Common myeloid progenitor, CD34-positive (primary cell): ENCODE data around the gene RHBDF1. TPM values are rescaled to one million over a fixed set of nuclear protein-coding genes. Genes with fewer than 3 reads are reported as not detected.
A peak's percentile ranks its signal among the peaks of the same experiment; 100 is the strongest.

Experiments used
- CTCF ChIA-PET: fragments of 350-600 bp; sonication (Branson Sonifier 250); formaldehyde crosslinking; loops from one replicate; lab custom pipeline; 2021; ENCODE audit warnings: antibody characterized with exemption; lab: Charles Lee
- POLR2A ChIA-PET: fragments of 350-600 bp; sonication (Branson Sonifier 250); formaldehyde crosslinking; loops from one replicate; lab custom pipeline; 2021; ENCODE audit warnings: antibody characterized with exemption; lab: Charles Lee
- DNase-seq, 3 donors: peaks; one replicate each; pipeline versions ENCODE4 v3.0.0 to v3.0.0-alpha.2; 2013
- H3K27ac ChIP-seq, 2 experiments: 1 replicate in 1 of 2; 2 replicates in 1 of 2; pipeline ENCODE4 v1.7.0; 2013; ENCODE audit warnings: inconsistent platforms in 2 of 2, low read length in 2 of 2, mild to moderate bottlenecking in 2 of 2, low read depth in 1 of 2, moderate library complexity in 1 of 2; ENCODE audit not compliant: severe bottlenecking in 2 of 2, insufficient read depth in 1 of 2, poor library complexity in 1 of 2
- H3K27me3 ChIP-seq, 5 experiments: replicated peaks in 2 of 5; 1 replicate in 3 of 5; 2 replicates in 2 of 5; pipeline versions ENCODE4 v1.6.1 to v1.7.0; 2013; ENCODE audit warnings: low read length in 4 of 5, mild to moderate bottlenecking in 2 of 5, moderate library complexity in 2 of 5, inconsistent platforms in 1 of 5; ENCODE audit not compliant: insufficient read depth in 5 of 5, control insufficient read depth in 4 of 5
- H3K36me3 ChIP-seq, 4 experiments: 1 replicate in 2 of 4; 2 replicates in 2 of 4; pipeline versions ENCODE4 v1.6.1 to v1.7.0; 2013; ENCODE audit warnings: low read length in 3 of 4, control low read depth in 1 of 4, mild to moderate bottlenecking in 1 of 4; ENCODE audit not compliant: control insufficient read depth in 4 of 4, insufficient read depth in 4 of 4
- H3K4me1 ChIP-seq, 4 experiments: 1 replicate in 3 of 4; 2 replicates in 1 of 4; pipeline versions ENCODE4 v1.6.1 to v1.7.1; 2013; ENCODE audit warnings: low read length in 3 of 4, mild to moderate bottlenecking in 3 of 4, control low read depth in 1 of 4, inconsistent platforms in 1 of 4, moderate library complexity in 1 of 4; ENCODE audit not compliant: control insufficient read depth in 4 of 4, insufficient read depth in 4 of 4; ENCODE audit errors: control extremely low read depth in 1 of 4
- H3K4me3 ChIP-seq, 7 experiments: 1 replicate in 4 of 7; 2 replicates in 3 of 7; pipeline versions ENCODE4 v1.5.1 to v1.7.0; 2013; ENCODE audit warnings: mild to moderate bottlenecking in 7 of 7, low read length in 6 of 7, moderate library complexity in 6 of 7, inconsistent platforms in 2 of 7, low read depth in 2 of 7, control low read depth in 1 of 7; ENCODE audit not compliant: insufficient read depth in 4 of 7, control insufficient read depth in 1 of 7; ENCODE audit errors: extremely low read depth in 1 of 7
- H3K9me3 ChIP-seq, 5 experiments: 1 replicate in 4 of 5; 2 replicates in 1 of 5; pipeline versions ENCODE4 v1.6.1 to v1.7.1; 2013; ENCODE audit warnings: low read length in 4 of 5, mild to moderate bottlenecking in 2 of 5, inconsistent platforms in 1 of 5, low read depth in 1 of 5, moderate library complexity in 1 of 5; ENCODE audit not compliant: control insufficient read depth in 4 of 5, insufficient read depth in 2 of 5; ENCODE audit errors: control extremely low read depth in 1 of 5
- WGBS: methylation state at CpG from one replicate; pipeline ENCODE4 v1.1.5; 2013; ENCODE audit not compliant: insufficient coverage; 5-methylcytosine and 5-hydroxymethylcytosine counted together
- polyA plus RNA-seq: library from polyadenylated mRNA; unstranded; fragments of 120-200 nt; gene quantifications from one replicate; pipeline ENCODE4 v1.2.1, GENCODE V29; 2013

RHBDF1 gene, protein sequence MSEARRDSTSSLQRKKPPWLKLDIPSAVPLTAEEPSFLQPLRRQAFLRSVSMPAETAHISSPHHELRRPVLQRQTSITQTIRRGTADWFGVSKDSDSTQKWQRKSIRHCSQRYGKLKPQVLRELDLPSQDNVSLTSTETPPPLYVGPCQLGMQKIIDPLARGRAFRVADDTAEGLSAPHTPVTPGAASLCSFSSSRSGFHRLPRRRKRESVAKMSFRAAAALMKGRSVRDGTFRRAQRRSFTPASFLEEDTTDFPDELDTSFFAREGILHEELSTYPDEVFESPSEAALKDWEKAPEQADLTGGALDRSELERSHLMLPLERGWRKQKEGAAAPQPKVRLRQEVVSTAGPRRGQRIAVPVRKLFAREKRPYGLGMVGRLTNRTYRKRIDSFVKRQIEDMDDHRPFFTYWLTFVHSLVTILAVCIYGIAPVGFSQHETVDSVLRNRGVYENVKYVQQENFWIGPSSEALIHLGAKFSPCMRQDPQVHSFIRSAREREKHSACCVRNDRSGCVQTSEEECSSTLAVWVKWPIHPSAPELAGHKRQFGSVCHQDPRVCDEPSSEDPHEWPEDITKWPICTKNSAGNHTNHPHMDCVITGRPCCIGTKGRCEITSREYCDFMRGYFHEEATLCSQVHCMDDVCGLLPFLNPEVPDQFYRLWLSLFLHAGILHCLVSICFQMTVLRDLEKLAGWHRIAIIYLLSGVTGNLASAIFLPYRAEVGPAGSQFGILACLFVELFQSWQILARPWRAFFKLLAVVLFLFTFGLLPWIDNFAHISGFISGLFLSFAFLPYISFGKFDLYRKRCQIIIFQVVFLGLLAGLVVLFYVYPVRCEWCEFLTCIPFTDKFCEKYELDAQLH
- 6.1 TPM for polyA plus RNA-seq

DNA sequence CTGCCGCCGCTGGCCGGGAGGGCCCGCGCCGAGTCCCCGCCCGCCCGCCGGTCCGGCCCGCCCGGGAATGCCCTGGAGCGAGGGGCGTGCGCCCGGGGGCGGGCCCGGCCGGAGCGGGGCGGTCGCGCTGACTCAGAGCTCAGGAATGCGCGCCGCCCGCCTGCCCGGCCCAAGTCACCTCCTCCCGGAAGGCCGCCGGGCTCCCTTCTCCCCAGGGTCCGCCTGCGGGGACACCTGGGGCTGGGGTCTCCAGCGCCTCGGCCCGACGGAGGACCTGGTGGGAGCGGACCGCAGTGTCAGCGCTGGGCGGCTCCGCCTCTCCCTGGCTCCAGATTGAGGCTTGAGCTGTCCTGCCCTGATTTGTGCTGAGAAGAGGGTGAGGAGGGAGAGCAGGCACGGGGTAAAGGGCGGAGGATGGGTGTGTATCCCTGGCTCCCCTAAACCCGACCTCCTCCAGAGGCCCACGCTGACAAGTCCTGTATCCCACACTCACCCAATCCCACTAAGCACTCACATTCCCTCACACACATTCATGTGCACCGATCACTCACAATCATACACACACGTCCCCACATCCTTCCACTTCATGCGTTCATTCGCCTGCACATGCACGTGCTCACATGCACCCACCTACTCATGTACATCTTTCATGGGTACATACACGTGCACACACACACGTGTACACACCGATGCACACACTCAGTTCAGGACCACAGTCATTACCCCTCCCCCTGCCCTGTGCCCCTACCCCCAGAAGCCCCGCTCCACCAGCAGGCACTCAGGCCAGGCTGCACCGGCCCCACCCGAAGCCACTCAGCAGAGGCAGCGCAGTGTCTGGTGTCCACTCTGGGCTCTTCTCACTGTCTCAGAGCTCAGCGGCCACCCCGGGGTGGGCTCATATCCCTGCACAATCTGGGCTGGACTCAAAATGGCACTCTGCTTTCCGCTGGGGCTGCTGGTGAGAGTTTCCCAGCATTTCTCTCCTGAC lies at the start of gene RHBDF1:
Gene RHBDF1 (minus strand): TSS at position 71 of the 988 bp plus-strand sequence. CDS start 7,616 bp downstream, outside the sequence.
- Histone ChIP-seq H3K27ac (no peak within 1 kb of the TSS), H3K27me3 (peaks cover 0 to 22% (median 2%) of the 10 kb centered on the region in 5 experiments), H3K36me3 (no peaks in the 10 kb centered on the region), H3K4me3 (peak within 1 kb of the TSS in 6 of 7 experiments; percentile 42 to 66 (median 57)), H3K4me1 (peaks cover 3 to 57% (median 51%) of the 10 kb centered on the region in 4 experiments), H3K9me3 (no peaks in the 10 kb centered on the region)
- WGBS = 28% methylated on average over 34 of the region's 62 CpGs
- ChIA-PET CTCF (interaction anchor here (0.8 to 19.8 kb wide), 4 partner anchors 9 to 32 kb away, joined by 4 to 643 read pairs (median 36); no protein-coding TSS in a partner anchor), POLR2A (interaction anchor here (1.6 kb wide), 1 partner anchor 13 kb away, joined by 3 read pairs; no protein-coding TSS in a partner anchor)
- peak in 1 of 3 donors; percentile 30 for DNase-seq

DNA sequence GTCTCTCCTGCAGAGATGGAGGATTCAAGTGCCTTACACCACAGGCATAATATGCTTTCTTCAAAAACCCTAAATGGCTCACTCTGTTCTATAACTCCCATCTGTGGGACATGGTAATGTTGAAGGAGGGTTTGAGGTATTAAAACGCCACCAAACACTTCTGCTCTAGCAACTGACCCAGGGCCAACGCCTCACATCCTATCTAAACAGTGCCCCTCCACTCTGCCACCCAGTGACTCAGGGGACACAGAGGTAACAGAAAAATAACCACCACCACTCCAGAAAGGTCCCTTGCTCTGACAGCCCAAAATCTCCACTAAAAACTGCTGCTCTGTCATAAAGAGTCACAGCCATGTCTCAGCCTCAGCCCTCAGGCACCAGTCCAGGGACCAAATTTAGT lies 48.3 kb upstream of the RHBDF1 start:
- WGBS = 100% methylated on average over 1 of the region's 2 CpGs
- peaks cover 0 to 33% (median 14%) of the 10 kb centered on the region in 4 experiments for H3K36me3 ChIP-seq
- no peak for DNase-seq
- peaks cover 0 to 4% (median 0%) of the 10 kb centered on the region in 4 experiments for H3K4me1 ChIP-seq
- H3K27me3 ChIP-seq = no peaks in the 10 kb centered on the region
- peak overlapping the region in 1 of 2 experiments; percentile 31 for H3K27ac ChIP-seq
- ChIA-PET POLR2A (interaction anchor here (0.6 kb wide), 1 partner anchor 15 kb away, joined by 3 read pairs; no protein-coding TSS in a partner anchor), CTCF (no interaction called here)
- no peak overlapping the region for H3K4me3 ChIP-seq
- H3K9me3 ChIP-seq = no peaks in the 10 kb centered on the region

DNA sequence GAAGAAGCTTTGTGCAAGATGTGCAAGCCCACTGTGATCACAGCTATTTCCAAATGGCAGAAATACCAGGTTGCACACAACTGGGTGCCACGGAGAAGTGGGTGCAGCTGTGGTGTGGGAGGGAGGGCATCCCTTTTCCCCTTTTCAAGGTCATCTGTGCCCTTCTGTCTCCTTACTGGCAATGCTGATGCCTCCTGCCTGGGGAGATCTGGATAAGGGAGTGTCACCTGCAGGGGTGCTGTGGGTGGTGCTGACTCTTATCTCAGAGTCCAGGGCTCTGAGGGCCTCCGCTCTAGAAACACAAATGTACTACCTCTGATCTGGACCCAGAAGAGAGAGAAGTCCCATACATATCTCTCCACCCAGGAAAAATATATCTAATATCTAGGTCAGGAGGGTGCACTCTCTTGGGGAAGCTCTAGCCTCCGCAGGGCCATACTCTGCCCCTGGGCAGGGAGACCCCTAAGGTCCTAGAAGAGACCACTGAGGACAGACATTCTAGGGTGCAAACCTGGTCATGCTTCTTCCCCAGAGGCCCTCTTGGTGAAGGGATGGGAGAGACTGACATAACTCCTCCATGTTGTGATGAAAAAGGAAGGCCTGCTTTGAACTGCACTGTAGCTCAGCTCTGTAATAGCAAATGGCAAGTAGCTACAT lies 47.5 kb upstream of the RHBDF1 start:
- 84% methylated on average over 2 of the region's 3 CpGs for WGBS
- POLR2A ChIA-PET = no interaction called here
- CTCF ChIA-PET = interaction anchor here (1.3 to 5.5 kb wide), 6 partner anchors 9 to 62 kb away, joined by 3 to 59 read pairs (median 32); partner anchors contain the start of gene HBQ1

DNA sequence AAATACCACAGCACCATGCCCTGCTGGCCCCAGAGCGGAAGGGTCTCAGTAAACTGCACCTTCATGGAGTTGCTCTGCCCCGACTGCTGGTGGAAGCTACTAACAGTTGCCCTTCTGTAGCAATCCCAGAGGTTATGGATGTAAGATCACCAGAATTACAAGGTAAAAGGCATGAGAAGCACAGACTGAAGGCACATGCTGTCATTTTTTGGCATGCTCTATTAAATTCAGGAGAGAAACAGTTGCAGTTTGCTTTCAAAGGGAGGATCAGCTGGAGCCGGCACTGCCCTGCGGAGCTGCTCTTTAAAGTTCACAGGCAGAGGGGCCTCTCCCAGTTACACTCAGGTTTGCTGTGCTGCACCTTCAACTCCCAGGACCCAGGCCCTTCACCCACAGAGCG lies 46.9 kb upstream of the RHBDF1 start:
- Histone ChIP-seq H3K36me3 (peaks cover 2 to 33% (median 15%) of the 10 kb centered on the region in 4 experiments), H3K9me3 (no peaks in the 10 kb centered on the region), H3K27me3 (no peaks in the 10 kb centered on the region), H3K4me3 (no peak overlapping the region), H3K4me1 (peaks cover 0 to 4% (median 0%) of the 10 kb centered on the region in 4 experiments), H3K27ac (peak overlapping the region in 1 of 2 experiments; percentile 37)
- CTCF ChIA-PET = interaction anchor here (1.3 to 5.5 kb wide), 6 partner anchors 9 to 63 kb away, joined by 3 to 59 read pairs (median 32); partner anchors contain the start of gene HBQ1
- WGBS = 97% methylated on average over 4 of the region's 5 CpGs
- DNase-seq = no peak
- POLR2A ChIA-PET = no interaction called here

More for the DNA sequence above, 47.5 kb upstream of the RHBDF1 start:
- H3K27ac ChIP-seq = peak overlapping the region in 1 of 2 experiments; percentile 31
- no peaks in the 10 kb centered on the region for H3K27me3 ChIP-seq
- no peak overlapping the region for H3K4me3 ChIP-seq
- H3K4me1 ChIP-seq = peaks cover 0 to 4% (median 0%) of the 10 kb centered on the region in 4 experiments
- H3K9me3 ChIP-seq = no peaks in the 10 kb centered on the region
- H3K36me3 ChIP-seq = peaks cover 0 to 33% (median 15%) of the 10 kb centered on the region in 4 experiments
- no peak for DNase-seq

DNA sequence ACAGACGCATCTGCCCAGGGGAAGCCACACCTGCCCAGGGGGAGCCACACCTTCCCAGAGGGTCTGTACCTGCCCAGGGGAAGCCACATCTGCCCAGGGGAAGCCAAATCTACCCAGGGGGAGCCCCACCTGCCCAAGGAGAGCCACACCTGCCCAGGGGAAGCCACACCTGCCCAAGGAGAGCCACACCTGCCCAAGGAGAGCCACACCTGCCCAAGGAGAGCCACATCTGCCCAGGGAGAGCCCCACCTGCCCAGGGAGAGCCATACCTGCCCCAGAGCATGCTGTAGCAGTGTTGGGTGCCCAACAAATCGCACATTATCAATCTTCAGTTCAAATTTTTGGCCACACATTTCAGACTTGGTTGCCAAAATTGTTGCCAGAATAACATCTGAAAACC lies 46.4 kb upstream of the RHBDF1 start:
- WGBS = no CpG with 5 or more reads among the region's 2 CpGs
- no peak for DNase-seq

More for the DNA sequence above, 46.4 kb upstream of the RHBDF1 start:
- POLR2A ChIA-PET = no interaction called here
- H3K9me3 ChIP-seq = no peaks in the 10 kb centered on the region
- H3K36me3 ChIP-seq = peaks cover 2 to 37% (median 16%) of the 10 kb centered on the region in 4 experiments
- H3K4me3 ChIP-seq = no peak overlapping the region
- CTCF ChIA-PET = interaction anchor here (1.2 to 5.5 kb wide), 11 partner anchors 10 to 121 kb away, joined by 3 to 59 read pairs (median 6); partner anchors contain the start of gene HBQ1
- no peak overlapping the region for H3K27ac ChIP-seq
- peaks cover 0 to 4% (median 1%) of the 10 kb centered on the region in 4 experiments for H3K4me1 ChIP-seq
- no peaks in the 10 kb centered on the region for H3K27me3 ChIP-seq
